H9 (cell line): ENCODE results near the gene ELF3. TPM values are rescaled to one million over a fixed set of nuclear protein-coding genes. Genes with fewer than 3 reads are reported as not detected.

ENCODE experiments used
- DNase-seq: peaks from one replicate; pipeline ENCODE4 v3.0.0-alpha.2; 2017
- H2AFZ ChIP-seq: one replicate; pipeline ENCODE4 v1.6.1; 2013; ENCODE audit warnings: mild to moderate bottlenecking, low read length, control low read depth, moderate library complexity
- H2AK5ac ChIP-seq: 2 replicates; pipeline ENCODE4 v1.6.1; 2013; ENCODE audit warnings: low read length, control low read depth, mixed read lengths; ENCODE audit not compliant: insufficient read length
- H2BK120ac ChIP-seq: one replicate; pipeline ENCODE4 v1.6.1; 2013; ENCODE audit warnings: low read depth, mild to moderate bottlenecking, low read length, control low read depth, inconsistent platforms; ENCODE audit not compliant: poor library complexity, severe bottlenecking
- H2BK12ac ChIP-seq: 2 replicates; pipeline ENCODE4 v1.6.1; 2013; ENCODE audit warnings: low read length, control low read depth, mixed read lengths, low read depth; ENCODE audit not compliant: insufficient read length
- H2BK15ac ChIP-seq: 2 replicates; pipeline ENCODE4 v1.6.1; 2013; ENCODE audit warnings: low read depth, low read length, control low read depth
- H2BK20ac ChIP-seq: one replicate; pipeline ENCODE4 v1.6.1; 2013; ENCODE audit warnings: low read depth, mild to moderate bottlenecking, low read length, control low read depth, inconsistent platforms; ENCODE audit not compliant: poor library complexity, severe bottlenecking
- H2BK5ac ChIP-seq: 2 replicates; pipeline ENCODE4 v1.6.1; 2013; ENCODE audit warnings: low read length, control low read depth, mixed read lengths; ENCODE audit not compliant: insufficient read length
- H3K14ac ChIP-seq: 2 replicates; pipeline ENCODE4 v1.6.1; 2013; ENCODE audit warnings: low read length, control low read depth; ENCODE audit not compliant: insufficient read depth
- H3K18ac ChIP-seq: 2 replicates; pipeline ENCODE4 v1.6.1; 2013; ENCODE audit warnings: low read depth, mild to moderate bottlenecking, mixed read lengths, low read length, control low read depth; ENCODE audit not compliant: insufficient read length
- H3K23ac ChIP-seq: 2 replicates; pipeline ENCODE4 v1.6.1; 2013; ENCODE audit warnings: low read length, control low read depth, mixed read lengths, low read depth; ENCODE audit not compliant: insufficient read length
- H3K23me2 ChIP-seq: 2 replicates; pipeline ENCODE4 v1.6.1; 2013; ENCODE audit warnings: low read depth, mild to moderate bottlenecking, mixed read lengths, low read length, control low read depth; ENCODE audit not compliant: insufficient read length, poor library complexity, severe bottlenecking
- H3K27ac ChIP-seq: 2 replicates; pipeline ENCODE4 v1.5.1; 2013; ENCODE audit warnings: low read length, control low read depth, mixed read lengths, low read depth; ENCODE audit not compliant: insufficient read length
- H3K27me3 ChIP-seq: 2 replicates; pipeline ENCODE4 v1.6.1; 2013; ENCODE audit warnings: low read length, control low read depth, inconsistent platforms; ENCODE audit not compliant: insufficient read depth
- H3K4ac ChIP-seq: 2 replicates; pipeline ENCODE4 v1.6.1; 2013; ENCODE audit warnings: low read depth, mild to moderate bottlenecking, control low read depth, inconsistent platforms, low read length, moderate library complexity
- H3K4me1 ChIP-seq: 2 replicates; pipeline ENCODE4 v1.6.1; 2013; ENCODE audit warnings: low read length, control low read depth, inconsistent platforms; ENCODE audit not compliant: insufficient read depth
- H3K4me2 ChIP-seq: 2 replicates; pipeline ENCODE4 v1.6.1; 2013; ENCODE audit warnings: low read length, control low read depth, mixed read lengths; ENCODE audit not compliant: insufficient read length, insufficient read depth
- H3K56ac ChIP-seq: 2 replicates; pipeline ENCODE4 v1.6.1; 2013; ENCODE audit warnings: low read depth, mild to moderate bottlenecking, mixed read lengths, low read length, control low read depth; ENCODE audit not compliant: insufficient read length
- H3K79me1 ChIP-seq: 2 replicates; pipeline ENCODE4 v1.6.1; 2013; ENCODE audit warnings: low read depth, mild to moderate bottlenecking, moderate library complexity, low read length, control low read depth, inconsistent platforms; ENCODE audit not compliant: insufficient read depth, poor library complexity, severe bottlenecking
- H3K79me2 ChIP-seq: 2 replicates; pipeline ENCODE4 v1.6.1; 2013; ENCODE audit warnings: low read length, control low read depth, inconsistent platforms; ENCODE audit not compliant: insufficient read depth
- H3K9ac ChIP-seq: 2 replicates; pipeline ENCODE4 v1.6.1; 2013; ENCODE audit warnings: low read length, control low read depth, mixed read lengths; ENCODE audit not compliant: insufficient read length; ENCODE audit errors: extremely low read depth
- H3K9me3 ChIP-seq: one replicate; pipeline ENCODE4 v1.6.1; 2013; ENCODE audit warnings: low read depth, low read length, inconsistent platforms; ENCODE audit not compliant: control insufficient read depth
- H3T11ph ChIP-seq: one replicate; pipeline ENCODE4 v1.6.1; 2013; ENCODE audit warnings: mild to moderate bottlenecking, low read length, control low read depth, inconsistent platforms
- H4K20me1 ChIP-seq: one replicate; pipeline ENCODE4 v1.6.1; 2013; ENCODE audit not compliant: control insufficient read depth, insufficient read length, insufficient read depth
- H4K5ac ChIP-seq: 2 replicates; pipeline ENCODE4 v1.6.1; 2013; ENCODE audit warnings: low read depth, mild to moderate bottlenecking, mixed read lengths, low read length, control low read depth; ENCODE audit not compliant: insufficient read length
- H4K8ac ChIP-seq: replicated peaks from 2 replicates; pipeline ENCODE4 v1.6.1; 2013; ENCODE audit warnings: low read length, control low read depth, mixed read lengths, low read depth; ENCODE audit not compliant: insufficient read length
- H4K91ac ChIP-seq: 2 replicates; pipeline ENCODE4 v1.6.1; 2013; ENCODE audit warnings: low read depth, mild to moderate bottlenecking, moderate library complexity, mixed read lengths, low read length, control low read depth; ENCODE audit not compliant: insufficient read length
- H3K27ac Mint-ChIP-seq, 3 experiments: 2 replicates in 2 of 3; 3 replicates in 1 of 3; pipeline ENCODE4 v1.8.0; 2020 to 2021; ENCODE audit warnings: mixed read lengths in 3 of 3, mild to moderate bottlenecking in 1 of 3, moderate library complexity in 1 of 3
- H3K27me3 Mint-ChIP-seq: 2 replicates; pipeline ENCODE4 v1.8.0; 2021; ENCODE audit warnings: low read depth, mild to moderate bottlenecking, moderate library complexity, mixed read lengths
- H3K36me3 Mint-ChIP-seq, 3 experiments: 2 replicates in 2 of 3; 3 replicates in 1 of 3; pipeline ENCODE4 v1.8.0; 2020 to 2021; ENCODE audit warnings: low read depth in 3 of 3, mixed read lengths in 3 of 3; ENCODE audit not compliant: insufficient read depth in 1 of 3
- H3K4me1 Mint-ChIP-seq, 2 experiments: 2 replicates each; pipeline ENCODE4 v1.8.0; 2020; ENCODE audit warnings: mixed read lengths in 2 of 2
- H3K4me3 Mint-ChIP-seq, 2 experiments: 2 replicates in 1 of 2; 3 replicates in 1 of 2; pipeline ENCODE4 v1.8.0; 2020 to 2021; ENCODE audit warnings: mild to moderate bottlenecking in 2 of 2, mixed read lengths in 2 of 2, moderate library complexity in 1 of 2
- H3K9me3 Mint-ChIP-seq, 2 experiments: 2 replicates in 1 of 2; 3 replicates in 1 of 2; pipeline ENCODE4 v1.8.0; 2020; ENCODE audit warnings: mild to moderate bottlenecking in 2 of 2, mixed read lengths in 2 of 2, moderate library complexity in 1 of 2
- CTCF ChIP-seq: fragments of 200-600 bp; sonication (generic); conservative IDR thresholded peaks from 3 replicates; pipeline ENCODE4 v1.8.0; 2021; ENCODE audit warnings: antibody characterized with exemption, mild to moderate bottlenecking
- WGBS: extraction: QIAGEN DNeasy Blood & Tissue Kit; methylation state at CpG from one replicate; pipeline ENCODE4 v1.1.7; 2013; ENCODE audit warnings: missing lambda C conversion rate, low lambda C conversion rate, mixed read lengths; ENCODE audit not compliant: insufficient read length; ENCODE audit errors: extremely low coverage; 5-methylcytosine and 5-hydroxymethylcytosine counted together
- total RNA-seq: library from RNA; stranded (reverse); gene quantifications from 2 replicates; pipeline ENCODE4 v1.2.1, GENCODE V29; 2021

ELF3 gene
- total RNA-seq, 1 experiment from 2014 or later = 10.4 TPM

DNA sequence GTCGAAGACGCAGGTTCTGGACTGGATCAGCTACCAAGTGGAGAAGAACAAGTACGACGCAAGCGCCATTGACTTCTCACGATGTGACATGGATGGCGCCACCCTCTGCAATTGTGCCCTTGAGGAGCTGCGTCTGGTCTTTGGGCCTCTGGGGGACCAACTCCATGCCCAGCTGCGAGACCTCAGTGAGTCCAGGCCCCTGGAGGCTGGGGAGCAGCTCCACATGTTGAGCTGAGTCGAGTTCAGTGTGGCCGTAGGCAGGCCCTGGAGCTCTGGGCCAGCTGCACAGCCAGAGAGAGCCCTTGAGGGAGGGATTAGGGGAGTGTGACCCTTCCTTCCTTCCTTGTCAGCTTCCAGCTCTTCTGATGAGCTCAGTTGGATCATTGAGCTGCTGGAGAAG, 1.6 kb downstream of the ELF3 start:
- Histone ChIP-seq H3K79me1 (no peaks in the 10 kb centered on the region), H2BK120ac (no peak overlapping the region), H2AFZ (no peak overlapping the region), H3K27ac (no peak overlapping the region), H2BK15ac (no peak overlapping the region), H3K4ac (no peak overlapping the region), H4K8ac (no peak overlapping the region), H4K91ac (no peak overlapping the region), H3K4me2 (no peak overlapping the region), H3K9ac (no peak overlapping the region), H3K23ac (no peak overlapping the region), H3K18ac (no peak overlapping the region), H2AK5ac (no peak overlapping the region), H3K79me2 (no peaks in the 10 kb centered on the region), H3K4me1 (peaks cover 16% of the 10 kb centered on the region), H3K14ac (no peak overlapping the region), H2BK5ac (no peak overlapping the region), H4K20me1 (no peaks in the 10 kb centered on the region), H3K9me3 (no peaks in the 10 kb centered on the region), H2BK20ac (no peak overlapping the region), H3K56ac (no peak overlapping the region), H4K5ac (no peak overlapping the region), H3K27me3 (no peaks in the 10 kb centered on the region), H3K23me2 (peaks cover 15% of the 10 kb centered on the region), H3T11ph (no peak overlapping the region), H2BK12ac (no peak overlapping the region)
- no peaks in the 10 kb centered on the region for H3K9me3 Mint-ChIP-seq
- TF ChIP-seq CTCF = no peak
- peaks cover 0 to 45% (median 29%) of the 10 kb centered on the region in 3 experiments; a peak in 4 of 7 replicates for H3K36me3 Mint-ChIP-seq
- no peak for DNase-seq
- WGBS = no CpG with 5 or more reads among the region's 11 CpGs
- H3K27me3 Mint-ChIP-seq = no peaks in the 10 kb centered on the region
- H3K27ac Mint-ChIP-seq = no peak overlapping the region
- peak overlapping the region in 1 of 2 experiments; percentile 34; a peak in 1 of 5 replicates for H3K4me3 Mint-ChIP-seq
- peaks cover 35 to 48% of the 10 kb centered on the region in 2 experiments for H3K4me1 Mint-ChIP-seq
